ENCODE data around the gene CPLX3. TPM values are rescaled to one million over a fixed set of nuclear protein-coding genes. Genes with fewer than 3 reads are reported as not detected.

Gene CPLX3
- total RNA-seq, 3 donors from 2014 or later, result 0.23 to 0.32 TPM; not detected in 1

- DNase-seq (no peak), ATAC-seq (no peak)
- H3K27me3 Mint-ChIP-seq (ENCODE audit: low read depth), result no peaks in the 10 kb centered on the region
- H3K4me1 Mint-ChIP-seq (ENCODE audit: low read depth), result peaks cover 27% of the 10 kb centered on the region
- H3K9me3 Mint-ChIP-seq, result no peaks in the 10 kb centered on the region
- H3K36me3 Mint-ChIP-seq (ENCODE audit: insufficient read depth), result peaks cover 28% of the 10 kb centered on the region
- no peak overlapping the region for H3K4me3 Mint-ChIP-seq
Measured at GRCh38 chr15:74847432-74847831, 21.0 kb downstream of the CPLX3 start.

GRCh38 chr15:74850393-74850792, 24.0 kb downstream of the CPLX3 start:
- Mint-ChIP-seq H3K4me3 (no peak overlapping the region), H3K27me3 (ENCODE audit: low read depth) (no peaks in the 10 kb centered on the region), H3K4me1 (ENCODE audit: low read depth) (peaks cover 8% of the 10 kb centered on the region), H3K9me3 (no peaks in the 10 kb centered on the region), H3K36me3 (ENCODE audit: insufficient read depth) (peaks cover 28% of the 10 kb centered on the region)
- ATAC-seq, result no peak
- no peak for DNase-seq

- H3K9me3 Mint-ChIP-seq, result no peaks in the 10 kb centered on the region
- peaks cover 8% of the 10 kb centered on the region for H3K4me1 Mint-ChIP-seq (ENCODE audit: low read depth)
- ATAC-seq (no peak), DNase-seq (no peak)
- no peaks in the 10 kb centered on the region for H3K27me3 Mint-ChIP-seq (ENCODE audit: low read depth)
- no peak overlapping the region for H3K4me3 Mint-ChIP-seq
- peaks cover 27% of the 10 kb centered on the region for H3K36me3 Mint-ChIP-seq (ENCODE audit: insufficient read depth)
Measured at GRCh38 chr15:74851960-74852359, 25.5 kb downstream of the CPLX3 start.

- H3K4me3 Mint-ChIP-seq, result no peak overlapping the region
- H3K9me3 Mint-ChIP-seq, result no peaks in the 10 kb centered on the region
- H3K4me1 Mint-ChIP-seq (ENCODE audit: low read depth), result peaks cover 31% of the 10 kb centered on the region
- ATAC-seq (no peak), DNase-seq (no peak)
- no peaks in the 10 kb centered on the region for H3K27me3 Mint-ChIP-seq (ENCODE audit: low read depth)
- peaks cover 18% of the 10 kb centered on the region for H3K36me3 Mint-ChIP-seq (ENCODE audit: insufficient read depth)
Measured at GRCh38 chr15:74854453-74855022, 28.1 kb downstream of the CPLX3 start.

GRCh38 chr15:74855857-74856256, 29.4 kb downstream of the CPLX3 start:
- H3K4me3 Mint-ChIP-seq, result no peak overlapping the region
- H3K27me3 Mint-ChIP-seq (ENCODE audit: low read depth), result no peaks in the 10 kb centered on the region
- DNase-seq (no peak), ATAC-seq (no peak)
- peaks cover 13% of the 10 kb centered on the region for H3K36me3 Mint-ChIP-seq (ENCODE audit: insufficient read depth)
- peaks cover 34% of the 10 kb centered on the region for H3K4me1 Mint-ChIP-seq (ENCODE audit: low read depth)
- H3K9me3 Mint-ChIP-seq, result no peaks in the 10 kb centered on the region

GRCh38 chr15:74856537-74856936, 30.1 kb downstream of the CPLX3 start:
- ATAC-seq (no peak), DNase-seq (no peak)
- Mint-ChIP-seq H3K36me3 (ENCODE audit: insufficient read depth) (peaks cover 10% of the 10 kb centered on the region), H3K27me3 (ENCODE audit: low read depth) (no peaks in the 10 kb centered on the region), H3K4me3 (no peak overlapping the region), H3K4me1 (ENCODE audit: low read depth) (peaks cover 39% of the 10 kb centered on the region), H3K9me3 (no peaks in the 10 kb centered on the region)

GRCh38 chr15:74857082-74857655, 30.7 kb downstream of the CPLX3 start:
- peaks cover 8% of the 10 kb centered on the region for H3K36me3 Mint-ChIP-seq (ENCODE audit: insufficient read depth)
- DNase-seq (no peak), ATAC-seq (no peak)
- H3K4me3 Mint-ChIP-seq, result no peak overlapping the region
- no peaks in the 10 kb centered on the region for H3K9me3 Mint-ChIP-seq
- H3K4me1 Mint-ChIP-seq (ENCODE audit: low read depth), result peaks cover 39% of the 10 kb centered on the region
- no peaks in the 10 kb centered on the region for H3K27me3 Mint-ChIP-seq (ENCODE audit: low read depth)

- ATAC-seq, result peak in 1 of 2 donors; percentile 48
- no peak overlapping the region for H3K4me3 Mint-ChIP-seq
- peaks cover 5% of the 10 kb centered on the region for H3K36me3 Mint-ChIP-seq (ENCODE audit: insufficient read depth)
- peaks cover 39% of the 10 kb centered on the region for H3K4me1 Mint-ChIP-seq (ENCODE audit: low read depth)
- H3K9me3 Mint-ChIP-seq, result no peaks in the 10 kb centered on the region
- DNase-seq, result no peak
- no peaks in the 10 kb centered on the region for H3K27me3 Mint-ChIP-seq (ENCODE audit: low read depth)
Measured at GRCh38 chr15:74857671-74858368, 31.4 kb downstream of the CPLX3 start.

- H3K4me3 Mint-ChIP-seq, result no peak overlapping the region
- no peaks in the 10 kb centered on the region for H3K9me3 Mint-ChIP-seq
- DNase-seq (no peak), ATAC-seq (no peak)
- peaks cover 42% of the 10 kb centered on the region for H3K4me1 Mint-ChIP-seq (ENCODE audit: low read depth)
- H3K36me3 Mint-ChIP-seq (ENCODE audit: insufficient read depth), result peaks cover 4% of the 10 kb centered on the region
- no peaks in the 10 kb centered on the region for H3K27me3 Mint-ChIP-seq (ENCODE audit: low read depth)
Measured at GRCh38 chr15:74858369-74858740, 31.9 kb downstream of the CPLX3 start.

- DNase-seq, result no peak
- Mint-ChIP-seq H3K36me3 (ENCODE audit: insufficient read depth) (peaks cover 17% of the 10 kb centered on the region), H3K4me1 (ENCODE audit: low read depth) (peaks cover 64% of the 10 kb centered on the region), H3K9me3 (no peaks in the 10 kb centered on the region), H3K27me3 (ENCODE audit: low read depth) (no peaks in the 10 kb centered on the region), H3K4me3 (no peak overlapping the region)
- ATAC-seq, result peak; percentile 47 to 74
Measured at GRCh38 chr15:74863239-74864056, 37.0 kb downstream of the CPLX3 start.

GRCh38 chr15:74864296-74864695, 37.9 kb downstream of the CPLX3 start:
- ATAC-seq, result no peak
- Mint-ChIP-seq H3K4me3 (no peak overlapping the region), H3K4me1 (ENCODE audit: low read depth) (peaks cover 65% of the 10 kb centered on the region)

GRCh38 chr15:74865316-74865715, 38.9 kb downstream of the CPLX3 start:
- DNase-seq (no peak), ATAC-seq (no peak)
- peaks cover 19% of the 10 kb centered on the region for H3K36me3 Mint-ChIP-seq (ENCODE audit: insufficient read depth)
- H3K9me3 Mint-ChIP-seq, result no peaks in the 10 kb centered on the region
- H3K27me3 Mint-ChIP-seq (ENCODE audit: low read depth), result no peaks in the 10 kb centered on the region
- H3K4me3 Mint-ChIP-seq, result no peak overlapping the region
- peaks cover 71% of the 10 kb centered on the region for H3K4me1 Mint-ChIP-seq (ENCODE audit: low read depth)

More at GRCh38 chr15:74864296-74864695, 37.9 kb downstream of the CPLX3 start:
- Mint-ChIP-seq H3K9me3 (no peaks in the 10 kb centered on the region), H3K27me3 (ENCODE audit: low read depth) (no peaks in the 10 kb centered on the region), H3K36me3 (ENCODE audit: insufficient read depth) (peaks cover 17% of the 10 kb centered on the region)
- no peak for DNase-seq

GRCh38 chr15:74866090-74866489, 39.7 kb downstream of the CPLX3 start:
- H3K4me3 Mint-ChIP-seq, result peak overlapping the region; percentile 40
- ATAC-seq (no peak), DNase-seq (no peak)
- H3K36me3 Mint-ChIP-seq (ENCODE audit: insufficient read depth), result peaks cover 19% of the 10 kb centered on the region
- peaks cover 78% of the 10 kb centered on the region for H3K4me1 Mint-ChIP-seq (ENCODE audit: low read depth)
- H3K9me3 Mint-ChIP-seq, result no peaks in the 10 kb centered on the region
- no peaks in the 10 kb centered on the region for H3K27me3 Mint-ChIP-seq (ENCODE audit: low read depth)

- DNase-seq (no peak), ATAC-seq (no peak)
- Mint-ChIP-seq H3K36me3 (ENCODE audit: insufficient read depth) (peaks cover 19% of the 10 kb centered on the region), H3K27me3 (ENCODE audit: low read depth) (no peaks in the 10 kb centered on the region), H3K4me3 (peak overlapping the region; percentile 70), H3K9me3 (no peaks in the 10 kb centered on the region), H3K4me1 (ENCODE audit: low read depth) (peaks cover 85% of the 10 kb centered on the region)
Measured at GRCh38 chr15:74867466-74868038, 41.1 kb downstream of the CPLX3 start.
